Activated T-cell treated with anti-CD3 and anti-CD28 coated beads, Interleukin-2, amount 50 U/mL, for 24 hours (primary cell): ENCODE measurements around the gene WWC2.

Experiments
- DNase-seq: peaks from one replicate; pipeline ENCODE4 v3.0.0-alpha.2; 2020
- H3K27ac Mint-ChIP-seq: 2 replicates; pipeline ENCODE4 v1.8.0; 2020; ENCODE audit warnings: mild to moderate bottlenecking, mixed read lengths
- H3K27me3 Mint-ChIP-seq: 2 replicates; pipeline ENCODE4 v1.8.0; 2020; ENCODE audit warnings: mixed read lengths
- H3K36me3 Mint-ChIP-seq: 2 replicates; pipeline ENCODE4 v1.8.0; 2020; ENCODE audit warnings: low read depth, mixed read lengths
- H3K4me1 Mint-ChIP-seq: 2 replicates; pipeline ENCODE4 v1.8.0; 2020; ENCODE audit warnings: low read depth, mixed read lengths
- H3K4me3 Mint-ChIP-seq: 2 replicates; pipeline ENCODE4 v1.8.0; 2020; ENCODE audit warnings: mild to moderate bottlenecking, moderate library complexity, mixed read lengths
- H3K9me3 Mint-ChIP-seq: 2 replicates; pipeline ENCODE4 v1.8.0; 2020; ENCODE audit warnings: mixed read lengths

The WWC2 gene

GRCh38 chr4:183248201-183248600, 149.1 kb downstream of the WWC2 start:
- Mint-ChIP-seq H3K27me3 (no peaks in the 10 kb centered on the region), H3K4me1 (no peaks in the 10 kb centered on the region), H3K36me3 (no peaks in the 10 kb centered on the region), H3K27ac (no peak overlapping the region), H3K9me3 (no peaks in the 10 kb centered on the region), H3K4me3 (no peak overlapping the region)
- no peak for DNase-seq

GRCh38 chr4:183249854-183250253, 150.8 kb downstream of the WWC2 start:
- Mint-ChIP-seq H3K27me3 (no peaks in the 10 kb centered on the region), H3K27ac (no peak overlapping the region), H3K4me1 (no peaks in the 10 kb centered on the region), H3K36me3 (no peaks in the 10 kb centered on the region), H3K9me3 (no peaks in the 10 kb centered on the region), H3K4me3 (no peak overlapping the region)
- DNase-seq = no peak

- H3K36me3 Mint-ChIP-seq = no peaks in the 10 kb centered on the region
- H3K27me3 Mint-ChIP-seq = no peaks in the 10 kb centered on the region
- DNase-seq = no peak
- H3K4me1 Mint-ChIP-seq = no peaks in the 10 kb centered on the region
- no peak overlapping the region for H3K27ac Mint-ChIP-seq
- H3K9me3 Mint-ChIP-seq = no peaks in the 10 kb centered on the region
- no peak overlapping the region for H3K4me3 Mint-ChIP-seq
These were observed 151.8 kb downstream of the WWC2 start for GRCh38 chr4:183250831-183251230.

- no peak overlapping the region for H3K4me3 Mint-ChIP-seq
- no peaks in the 10 kb centered on the region for H3K4me1 Mint-ChIP-seq
- H3K27ac Mint-ChIP-seq = no peak overlapping the region
- no peaks in the 10 kb centered on the region for H3K27me3 Mint-ChIP-seq
- no peaks in the 10 kb centered on the region for H3K9me3 Mint-ChIP-seq
- no peaks in the 10 kb centered on the region for H3K36me3 Mint-ChIP-seq
- DNase-seq = no peak
These were observed 153.9 kb downstream of the WWC2 start for GRCh38 chr4:183252959-183253358.

- no peaks in the 10 kb centered on the region for H3K4me1 Mint-ChIP-seq
- no peak overlapping the region for H3K27ac Mint-ChIP-seq
- DNase-seq = no peak
- H3K9me3 Mint-ChIP-seq = no peaks in the 10 kb centered on the region
- no peaks in the 10 kb centered on the region for H3K27me3 Mint-ChIP-seq
- no peaks in the 10 kb centered on the region for H3K36me3 Mint-ChIP-seq
- H3K4me3 Mint-ChIP-seq = no peak overlapping the region
These were observed 154.4 kb downstream of the WWC2 start for GRCh38 chr4:183253451-183253850.

- no peak overlapping the region for H3K4me3 Mint-ChIP-seq
- H3K27ac Mint-ChIP-seq = no peak overlapping the region
- H3K27me3 Mint-ChIP-seq = no peaks in the 10 kb centered on the region
- H3K4me1 Mint-ChIP-seq = no peaks in the 10 kb centered on the region
- no peak for DNase-seq
- no peaks in the 10 kb centered on the region for H3K36me3 Mint-ChIP-seq
- no peaks in the 10 kb centered on the region for H3K9me3 Mint-ChIP-seq
These were observed 155.1 kb downstream of the WWC2 start for GRCh38 chr4:183254162-183254561.

- H3K9me3 Mint-ChIP-seq = no peaks in the 10 kb centered on the region
- no peaks in the 10 kb centered on the region for H3K27me3 Mint-ChIP-seq
- DNase-seq = no peak
- H3K36me3 Mint-ChIP-seq = no peaks in the 10 kb centered on the region
- no peak overlapping the region for H3K4me3 Mint-ChIP-seq
- H3K27ac Mint-ChIP-seq = no peak overlapping the region
- no peaks in the 10 kb centered on the region for H3K4me1 Mint-ChIP-seq
These were observed 156.4 kb downstream of the WWC2 start for GRCh38 chr4:183255487-183255886.

GRCh38 chr4:183256343-183256742, 157.3 kb downstream of the WWC2 start:
- no peaks in the 10 kb centered on the region for H3K27me3 Mint-ChIP-seq
- H3K4me1 Mint-ChIP-seq = no peaks in the 10 kb centered on the region
- H3K27ac Mint-ChIP-seq = no peak overlapping the region
- no peaks in the 10 kb centered on the region for H3K36me3 Mint-ChIP-seq
- no peak overlapping the region for H3K4me3 Mint-ChIP-seq
- no peaks in the 10 kb centered on the region for H3K9me3 Mint-ChIP-seq
- no peak for DNase-seq

GRCh38 chr4:183256756-183257385, 157.8 kb downstream of the WWC2 start:
- Mint-ChIP-seq H3K27me3 (no peaks in the 10 kb centered on the region), H3K27ac (peak overlapping the region; percentile 35), H3K4me1 (no peaks in the 10 kb centered on the region), H3K9me3 (no peaks in the 10 kb centered on the region), H3K4me3 (no peak overlapping the region), H3K36me3 (no peaks in the 10 kb centered on the region)
- DNase-seq = peak; percentile 51

- no peak for DNase-seq
- Mint-ChIP-seq H3K9me3 (no peaks in the 10 kb centered on the region), H3K36me3 (no peaks in the 10 kb centered on the region), H3K27me3 (no peaks in the 10 kb centered on the region), H3K4me1 (peaks cover 5% of the 10 kb centered on the region), H3K4me3 (no peak overlapping the region), H3K27ac (no peak overlapping the region)
These were observed 158.8 kb downstream of the WWC2 start for GRCh38 chr4:183257808-183258207.

GRCh38 chr4:183260491-183261151, 161.6 kb downstream of the WWC2 start:
- H3K36me3 Mint-ChIP-seq = no peaks in the 10 kb centered on the region
- H3K27me3 Mint-ChIP-seq = no peaks in the 10 kb centered on the region
- no peak overlapping the region for H3K27ac Mint-ChIP-seq
- no peak overlapping the region for H3K4me3 Mint-ChIP-seq
- peaks cover 5% of the 10 kb centered on the region for H3K4me1 Mint-ChIP-seq
- no peak for DNase-seq
- no peaks in the 10 kb centered on the region for H3K9me3 Mint-ChIP-seq

- Mint-ChIP-seq H3K27ac (peak overlapping the region; percentile 79), H3K4me1 (peaks cover 5% of the 10 kb centered on the region), H3K36me3 (no peaks in the 10 kb centered on the region), H3K27me3 (no peaks in the 10 kb centered on the region), H3K9me3 (no peaks in the 10 kb centered on the region), H3K4me3 (no peak overlapping the region)
- peak; percentile 77 for DNase-seq
These were observed 163.1 kb downstream of the WWC2 start for GRCh38 chr4:183261953-183262775.

- no peaks in the 10 kb centered on the region for H3K27me3 Mint-ChIP-seq
- H3K4me3 Mint-ChIP-seq = no peak overlapping the region
- no peak for DNase-seq
- no peak overlapping the region for H3K27ac Mint-ChIP-seq
- no peaks in the 10 kb centered on the region for H3K36me3 Mint-ChIP-seq
- peaks cover 5% of the 10 kb centered on the region for H3K4me1 Mint-ChIP-seq
- no peaks in the 10 kb centered on the region for H3K9me3 Mint-ChIP-seq
These were observed 163.7 kb downstream of the WWC2 start for GRCh38 chr4:183262776-183263100.

- no peaks in the 10 kb centered on the region for H3K9me3 Mint-ChIP-seq
- H3K27ac Mint-ChIP-seq = no peak overlapping the region
- H3K4me3 Mint-ChIP-seq = no peak overlapping the region
- peaks cover 5% of the 10 kb centered on the region for H3K4me1 Mint-ChIP-seq
- DNase-seq = no peak
- no peaks in the 10 kb centered on the region for H3K27me3 Mint-ChIP-seq
- peaks cover 1% of the 10 kb centered on the region for H3K36me3 Mint-ChIP-seq
These were observed 164.8 kb downstream of the WWC2 start for GRCh38 chr4:183263787-183264386.

- peaks cover 2% of the 10 kb centered on the region for H3K36me3 Mint-ChIP-seq
- no peak overlapping the region for H3K27ac Mint-ChIP-seq
- no peak overlapping the region for H3K4me3 Mint-ChIP-seq
- peaks cover 5% of the 10 kb centered on the region for H3K4me1 Mint-ChIP-seq
- no peak for DNase-seq
- no peaks in the 10 kb centered on the region for H3K27me3 Mint-ChIP-seq
- H3K9me3 Mint-ChIP-seq = no peaks in the 10 kb centered on the region
These were observed 165.6 kb downstream of the WWC2 start for GRCh38 chr4:183264614-183265013.
